ENCODE measurements around the gene LLPH. TPM values are rescaled to one million over a fixed set of nuclear protein-coding genes. Genes with fewer than 3 reads are reported as not detected.

Gene LLPH
- total RNA-seq, 1 experiment from 2014 or later: 32.3 TPM

DNA sequence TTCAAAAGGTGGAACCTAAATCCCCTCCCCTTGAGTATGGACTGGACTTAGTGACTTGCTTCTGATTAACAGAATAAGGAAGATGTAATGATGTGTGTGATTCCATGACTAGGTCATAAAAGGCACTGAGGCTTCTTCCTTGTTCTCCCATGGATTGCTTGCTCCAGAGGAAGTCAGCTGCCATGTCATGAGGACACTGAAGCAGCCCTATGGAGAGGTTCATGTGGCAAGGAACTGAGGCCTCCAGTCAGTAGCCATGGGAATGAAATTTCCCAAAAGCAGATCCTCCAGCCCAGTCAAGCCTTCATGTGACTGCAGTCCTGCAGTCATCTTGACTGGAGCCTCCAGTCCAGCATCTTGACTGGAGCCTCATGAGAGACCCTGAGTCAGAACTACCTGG is 28.6 kb upstream of the LLPH start:
- Histone ChIP-seq H3K4me3 (ENCODE audit: low read depth, low read length) (no peak overlapping the region), H3K36me3 (ENCODE audit: control insufficient read depth, insufficient read depth, low read length) (no peaks in the 10 kb centered on the region; the same call in 1 of the 2 replicates), H3K27me3 (replicated peaks; ENCODE audit: control insufficient read depth, insufficient read depth, low read length) (no peaks in the 10 kb centered on the region), H3K4me1 (no peaks in the 10 kb centered on the region), H3K9me3 (no peaks in the 10 kb centered on the region)
- TF ChIP-seq, protein P1, sequence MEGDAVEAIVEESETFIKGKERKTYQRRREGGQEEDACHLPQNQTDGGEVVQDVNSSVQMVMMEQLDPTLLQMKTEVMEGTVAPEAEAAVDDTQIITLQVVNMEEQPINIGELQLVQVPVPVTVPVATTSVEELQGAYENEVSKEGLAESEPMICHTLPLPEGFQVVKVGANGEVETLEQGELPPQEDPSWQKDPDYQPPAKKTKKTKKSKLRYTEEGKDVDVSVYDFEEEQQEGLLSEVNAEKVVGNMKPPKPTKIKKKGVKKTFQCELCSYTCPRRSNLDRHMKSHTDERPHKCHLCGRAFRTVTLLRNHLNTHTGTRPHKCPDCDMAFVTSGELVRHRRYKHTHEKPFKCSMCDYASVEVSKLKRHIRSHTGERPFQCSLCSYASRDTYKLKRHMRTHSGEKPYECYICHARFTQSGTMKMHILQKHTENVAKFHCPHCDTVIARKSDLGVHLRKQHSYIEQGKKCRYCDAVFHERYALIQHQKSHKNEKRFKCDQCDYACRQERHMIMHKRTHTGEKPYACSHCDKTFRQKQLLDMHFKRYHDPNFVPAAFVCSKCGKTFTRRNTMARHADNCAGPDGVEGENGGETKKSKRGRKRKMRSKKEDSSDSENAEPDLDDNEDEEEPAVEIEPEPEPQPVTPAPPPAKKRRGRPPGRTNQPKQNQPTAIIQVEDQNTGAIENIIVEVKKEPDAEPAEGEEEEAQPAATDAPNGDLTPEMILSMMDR (IDR thresholded peaks at IDR 0.05; ENCODE audit: insufficient read depth in 1 of 2, low read depth in 1 of 2, low read length in 1 of 2, severe bottlenecking in 1 of 2, unreplicated experiment in 1 of 2): no peak
- Mint-ChIP-seq H3K27ac (ENCODE audit: unreplicated experiment) (no peak overlapping the region), H3K36me3 (ENCODE audit: insufficient read depth, unreplicated experiment) (peaks cover 10% of the 10 kb centered on the region), H3K27me3 (ENCODE audit: insufficient read depth, unreplicated experiment) (no peaks in the 10 kb centered on the region), H3K4me3 (ENCODE audit: unreplicated experiment) (no peak overlapping the region), H3K4me1 (ENCODE audit: low read depth, unreplicated experiment) (no peaks in the 10 kb centered on the region), H3K9me3 (ENCODE audit: unreplicated experiment) (no peaks in the 10 kb centered on the region)
- intact Hi-C loops (cut with micrococcal nuclease; ENCODE audit: unreplicated experiment): no loop called here
- no TSS peak for BruUV-seq (replicated peaks)
- ChIA-PET CTCF (interaction anchor here (1.6 kb wide), 1 partner anchor 10 kb away, joined by 6 read pairs; the partner anchor contains the start of gene TMBIM4), POLR2A (interaction anchor here (0.7 kb wide), 1 partner anchor 11 kb away, joined by 12 read pairs; no protein-coding TSS in a partner anchor)
- DNase-seq: no peak

GRCh38 chr12:66156654-66157053 is 26.1 kb upstream of the LLPH start:
- H3K4me3 ChIP-seq (ENCODE audit: low read depth, low read length): no peak overlapping the region
- H3K4me3 Mint-ChIP-seq (ENCODE audit: unreplicated experiment): no peak overlapping the region
- H3K9me3 Mint-ChIP-seq (ENCODE audit: unreplicated experiment): no peaks in the 10 kb centered on the region
- intact Hi-C loops (cut with micrococcal nuclease; ENCODE audit: unreplicated experiment): no loop called here
- CTCF ChIA-PET: no interaction called here
- DNase-seq: no peak
- no peaks in the 10 kb centered on the region for H3K4me1 Mint-ChIP-seq (ENCODE audit: low read depth, unreplicated experiment)
- H3K27ac Mint-ChIP-seq (ENCODE audit: unreplicated experiment): no peak overlapping the region
- H3K4me1 ChIP-seq: no peaks in the 10 kb centered on the region
- BruUV-seq (replicated peaks): no TSS peak
- POLR2A ChIA-PET: no interaction called here
- peaks cover 10% of the 10 kb centered on the region for H3K36me3 Mint-ChIP-seq (ENCODE audit: insufficient read depth, unreplicated experiment)
- no peaks in the 10 kb centered on the region for H3K27me3 ChIP-seq (replicated peaks; ENCODE audit: control insufficient read depth, insufficient read depth, low read length)
- TF ChIP-seq, protein P1 (IDR thresholded peaks at IDR 0.05; ENCODE audit: insufficient read depth in 1 of 2, low read depth in 1 of 2, low read length in 1 of 2, severe bottlenecking in 1 of 2, unreplicated experiment in 1 of 2): no peak
- H3K36me3 ChIP-seq (ENCODE audit: control insufficient read depth, insufficient read depth, low read length): no peaks in the 10 kb centered on the region; the same call in 1 of the 2 replicates
- no peaks in the 10 kb centered on the region for H3K27me3 Mint-ChIP-seq (ENCODE audit: insufficient read depth, unreplicated experiment)
- H3K9me3 ChIP-seq: no peaks in the 10 kb centered on the region

GRCh38 chr12:66154776-66155175 is 24.2 kb upstream of the LLPH start:
- CTCF ChIA-PET: no interaction called here
- H3K36me3 ChIP-seq (ENCODE audit: control insufficient read depth, insufficient read depth, low read length): no peaks in the 10 kb centered on the region; the same call in none of the 2 replicates
- no peak overlapping the region for H3K4me3 ChIP-seq (ENCODE audit: low read depth, low read length)
- H3K27ac Mint-ChIP-seq (ENCODE audit: unreplicated experiment): no peak overlapping the region
- intact Hi-C loops (cut with micrococcal nuclease; ENCODE audit: unreplicated experiment): no loop called here
- no peaks in the 10 kb centered on the region for H3K4me1 ChIP-seq
- DNase-seq: no peak
- no peaks in the 10 kb centered on the region for H3K9me3 ChIP-seq
- no peak overlapping the region for H3K4me3 Mint-ChIP-seq (ENCODE audit: unreplicated experiment)
- POLR2A ChIA-PET: no interaction called here
- no TSS peak for BruUV-seq (replicated peaks)
- H3K27me3 ChIP-seq (replicated peaks; ENCODE audit: control insufficient read depth, insufficient read depth, low read length): no peaks in the 10 kb centered on the region
- no peaks in the 10 kb centered on the region for H3K27me3 Mint-ChIP-seq (ENCODE audit: insufficient read depth, unreplicated experiment)
- peaks cover 10% of the 10 kb centered on the region for H3K36me3 Mint-ChIP-seq (ENCODE audit: insufficient read depth, unreplicated experiment)
- TF ChIP-seq, protein P1 (IDR thresholded peaks at IDR 0.05; ENCODE audit: insufficient read depth in 1 of 2, low read depth in 1 of 2, low read length in 1 of 2, severe bottlenecking in 1 of 2, unreplicated experiment in 1 of 2): no peak
- no peaks in the 10 kb centered on the region for H3K9me3 Mint-ChIP-seq (ENCODE audit: unreplicated experiment)
- H3K4me1 Mint-ChIP-seq (ENCODE audit: low read depth, unreplicated experiment): no peaks in the 10 kb centered on the region
